Transverse colon (tissue), 4 donors: ENCODE results near the gene CLSTN2.

Experiments used
- CTCF ChIP-seq, 5 experiments: fragments of 200-600 bp in 3 of 5; fragments of 450-650 bp in 2 of 5; sonication (generic) in 3 of 5; IDR thresholded peaks; 1 replicate in 2 of 5; 2 replicates in 3 of 5; pipeline ENCODE4 v1.5.1; 2016 to 2017; ENCODE audit warnings: antibody characterized with exemption in 5 of 5, inconsistent platforms in 3 of 5, mild to moderate bottlenecking in 2 of 5, moderate library complexity in 1 of 5
- EP300 ChIP-seq: sonication (generic); formaldehyde crosslinking; IDR thresholded peaks from one replicate; pipeline ENCODE4 v1.6.1; 2017; ENCODE audit warnings: antibody characterized with exemption, low read depth
- POLR2A ChIP-seq: fragments of 450-650 bp; IDR thresholded peaks from one replicate; pipeline ENCODE4 v1.6.1; 2016; ENCODE audit warnings: antibody characterized with exemption, mild to moderate bottlenecking, moderate library complexity
- POLR2AphosphoS5 ChIP-seq, 3 donors: sonication (generic); formaldehyde crosslinking; IDR thresholded peaks; one replicate each; pipeline ENCODE4 v1.6.1; 2016; ENCODE audit warnings: antibody characterized with exemption in 3 of 3

DNA sequence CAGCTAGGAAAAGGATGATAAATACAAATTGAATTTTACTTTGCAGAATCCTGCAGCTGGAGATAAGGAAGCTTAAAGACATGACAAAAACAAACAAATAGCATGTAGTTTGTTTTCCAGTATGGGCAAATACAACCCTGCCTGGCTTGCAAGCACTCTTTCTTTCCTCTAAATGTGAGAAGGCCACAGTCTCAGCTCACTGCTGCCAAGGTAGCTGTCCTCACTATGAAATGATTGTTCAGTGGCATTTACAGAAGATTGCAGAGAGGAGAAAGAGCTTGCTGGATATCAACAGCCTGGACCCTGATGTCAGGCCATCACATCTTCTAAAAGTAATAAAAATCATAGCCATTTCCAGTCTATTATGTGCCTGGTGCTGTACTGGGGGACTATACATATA lies 262.0 kb downstream of the CLSTN2 start:
- TF ChIP-seq EP300: no peak
- TF ChIP-seq CTCF (IDR thresholded peaks at IDR 0.05): no peak
- no peak for TF ChIP-seq POLR2A
- no peak for TF ChIP-seq POLR2AphosphoS5 (IDR thresholded peaks at IDR 0.05)
